Measurements from ENCODE around the gene RCBTB1.

RCBTB1 gene

GRCh38 chr13:49543656-49544055 lies 41.7 kb downstream of the RCBTB1 start (continued):
- TF ChIP-seq CTCF (tag by site-specific recombination; IDR thresholded peaks at IDR 0.05) = no peak
- no peak for TF ChIP-seq ZNF416 (tag by site-specific recombination; IDR thresholded peaks at IDR 0.05)
- no peak for TF ChIP-seq ZNF335 (tag by site-specific recombination; conservative IDR thresholded peaks at IDR 0.05)
- TF ChIP-seq ZNF664 (tag by site-specific recombination; IDR thresholded peaks at IDR 0.05) = no peak
- TF ChIP-seq PRDM2 (tag by site-specific recombination; IDR thresholded peaks at IDR 0.05; ENCODE audit: borderline replicate concordance) = no peak
- TF ChIP-seq ZBTB17 (tag by site-specific recombination; IDR thresholded peaks at IDR 0.05) = no peak
- no peak for TF ChIP-seq ZNF560 (tag by site-specific recombination; IDR thresholded peaks at IDR 0.05; ENCODE audit: borderline replicate concordance)
- no peak for TF ChIP-seq REST (tag by site-specific recombination; IDR thresholded peaks at IDR 0.05)
- no peak for TF ChIP-seq KLF8 (tag by site-specific recombination; IDR thresholded peaks at IDR 0.05)

- Histone ChIP-seq H3K9me3 (ENCODE audit: control insufficient read depth, insufficient read depth, low read depth, low read length) (no peaks in the 10 kb centered on the region), H3K36me3 (ENCODE audit: control insufficient read depth in 2 of 2, insufficient read depth in 1 of 2, low read length in 2 of 2) (peaks cover 3 to 38% of the 10 kb centered on the region in 2 experiments), H3K4me1 (ENCODE audit: control insufficient read depth, insufficient read depth, low read length) (no peaks in the 10 kb centered on the region), H3K4me3 (ENCODE audit: low read depth, low read length) (no peak overlapping the region), H3K27ac (ENCODE audit: extremely low read depth, low read depth, low read length) (no peak overlapping the region)
- POLR2A ChIA-PET = no interaction called here
- CTCF ChIA-PET = no interaction called here
- no peak for TF ChIP-seq PRDM4 (tag by site-specific recombination; IDR thresholded peaks at IDR 0.05)
- TF ChIP-seq PRDM1 (tag by site-specific recombination; IDR thresholded peaks at IDR 0.05) = peak; percentile 9; the same call in 1 of the 2 replicates
Observed at GRCh38 chr13:49540552-49540951, 44.8 kb downstream of the RCBTB1 start.

Data from HEK293 (cell line).